Left forelimb (tissue), 1 donor: Measurements from ENCODE around the gene MTARC1.

Source experiments
- DNase-seq: peaks from one replicate; pipeline ENCODE4 v3.0.0-alpha.2; 2018; ENCODE audit warnings: low spot score

The MTARC1 gene

DNA sequence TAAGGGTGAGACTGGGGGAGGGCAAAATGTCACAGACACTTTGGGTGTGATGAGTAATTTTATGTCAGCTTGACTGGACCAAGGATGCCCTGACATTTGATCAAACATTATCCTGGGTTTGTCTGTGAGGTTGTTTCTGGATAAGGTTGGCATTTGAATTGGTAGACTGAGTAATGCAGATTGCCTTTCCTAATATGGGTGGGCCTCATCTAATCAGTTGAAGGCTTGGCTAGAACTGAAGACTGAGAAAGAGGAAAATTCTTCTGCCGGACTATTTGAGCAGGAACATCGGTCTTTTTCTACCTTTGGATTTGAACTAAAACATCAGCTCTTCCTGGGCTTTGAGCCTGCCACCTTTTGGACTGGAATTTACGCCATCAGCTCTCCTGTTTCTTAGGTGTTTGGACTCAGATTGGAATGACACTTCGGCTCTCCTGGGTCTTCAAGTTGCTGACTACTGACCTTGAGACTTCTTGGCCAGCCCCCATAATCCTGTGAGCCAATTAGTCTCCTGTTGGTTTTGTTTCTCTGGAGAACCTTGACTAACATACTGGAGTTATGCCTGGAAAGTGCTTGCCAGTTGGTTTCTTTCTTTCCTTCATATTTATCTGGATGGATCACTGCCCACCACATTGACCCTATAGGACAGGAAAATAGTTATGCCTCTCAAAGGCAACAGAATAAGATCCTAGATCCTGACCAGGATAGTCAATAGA lies 47.6 kb downstream of the MTARC1 start:
- DNase-seq: no peak
